ENCODE results near the gene AP1M1. TPM values are rescaled to one million over a fixed set of nuclear protein-coding genes. Genes with fewer than 3 reads are reported as not detected.
A peak's percentile ranks its signal among the peaks of the same experiment; 100 is the strongest.

Gene AP1M1
- total RNA-seq, 1 donor from 2014 or later, result 23.4 TPM

- Histone ChIP-seq H3K4me3 (ENCODE audit: low read depth, low read length) (peak overlapping the region; percentile 99), H3K36me3 (ENCODE audit: control insufficient read depth, insufficient read depth, low read length) (peaks cover 10% of the 10 kb centered on the region), H3K27me3 (ENCODE audit: control insufficient read depth, insufficient read depth, low read length) (no peaks in the 10 kb centered on the region)
- no peak for TF ChIP-seq CTCF (IDR thresholded peaks at IDR 0.05; ENCODE audit: insufficient read depth, low read length, severe bottlenecking)
- FAIRE-seq (no peak), DNase-seq (ENCODE audit: low read depth) (no peak)
Observed at GRCh38 chr19:16198370-16198651, 600 bp downstream of the AP1M1 start.

- DNase-seq (ENCODE audit: low read depth) (peak; percentile 29), FAIRE-seq (no peak)
- Histone ChIP-seq H3K36me3 (ENCODE audit: control insufficient read depth, insufficient read depth, low read length) (peaks cover 17% of the 10 kb centered on the region), H3K4me3 (ENCODE audit: low read depth, low read length) (no peak overlapping the region), H3K27me3 (ENCODE audit: control insufficient read depth, insufficient read depth, low read length) (no peaks in the 10 kb centered on the region)
- TF ChIP-seq CTCF (IDR thresholded peaks at IDR 0.05; ENCODE audit: insufficient read depth, low read length, severe bottlenecking), result no peak
Observed at GRCh38 chr19:16199275-16199932, 1.7 kb downstream of the AP1M1 start.

- no peak for FAIRE-seq
Observed at GRCh38 chr19:16200038-16201010, 2.6 kb downstream of the AP1M1 start.

GRCh38 chr19:16201011-16201391, 3.3 kb downstream of the AP1M1 start:
- no peaks in the 10 kb centered on the region for H3K27me3 ChIP-seq (ENCODE audit: control insufficient read depth, insufficient read depth, low read length)
- FAIRE-seq, result no peak
- no peak for DNase-seq (ENCODE audit: low read depth)
- no peak for TF ChIP-seq CTCF (IDR thresholded peaks at IDR 0.05; ENCODE audit: insufficient read depth, low read length, severe bottlenecking)
- peaks cover 22% of the 10 kb centered on the region for H3K36me3 ChIP-seq (ENCODE audit: control insufficient read depth, insufficient read depth, low read length)
- no peak overlapping the region for H3K4me3 ChIP-seq (ENCODE audit: low read depth, low read length)

More at GRCh38 chr19:16200038-16201010, 2.6 kb downstream of the AP1M1 start:
- no peak for DNase-seq (ENCODE audit: low read depth)
- Histone ChIP-seq H3K4me3 (ENCODE audit: low read depth, low read length) (no peak overlapping the region), H3K36me3 (ENCODE audit: control insufficient read depth, insufficient read depth, low read length) (peaks cover 20% of the 10 kb centered on the region), H3K27me3 (ENCODE audit: control insufficient read depth, insufficient read depth, low read length) (no peaks in the 10 kb centered on the region)
- no peak for TF ChIP-seq CTCF (IDR thresholded peaks at IDR 0.05; ENCODE audit: insufficient read depth, low read length, severe bottlenecking)

GRCh38 chr19:16202320-16203255, 4.9 kb downstream of the AP1M1 start:
- TF ChIP-seq CTCF (IDR thresholded peaks at IDR 0.05; ENCODE audit: insufficient read depth, low read length, severe bottlenecking), result no peak
- no peaks in the 10 kb centered on the region for H3K27me3 ChIP-seq (ENCODE audit: control insufficient read depth, insufficient read depth, low read length)
- DNase-seq (ENCODE audit: low read depth) (no peak), FAIRE-seq (no peak)
- H3K4me3 ChIP-seq (ENCODE audit: low read depth, low read length), result no peak overlapping the region
- peaks cover 27% of the 10 kb centered on the region for H3K36me3 ChIP-seq (ENCODE audit: control insufficient read depth, insufficient read depth, low read length)
